Left ventricle myocardium inferior (tissue), 1 donor: ENCODE data around the gene CYP17A1. TPM values are rescaled to one million over a fixed set of nuclear protein-coding genes. Genes with fewer than 3 reads are reported as not detected.

Experiments used
- DNase-seq: peaks from one replicate; pipeline ENCODE4 v3.0.0-alpha.2; 2020
- H3K27ac ChIP-seq: fragments of 200-600 bp; replicated peaks from 2 replicates; pipeline ENCODE4 v1.8.0; 2021
- H3K27me3 ChIP-seq: fragments of 200-600 bp; 2 replicates; pipeline ENCODE4 v1.8.0; 2021; ENCODE audit warnings: low read depth
- H3K36me3 ChIP-seq: fragments of 200-600 bp; 2 replicates; pipeline ENCODE4 v1.8.0; 2021
- H3K4me1 ChIP-seq: fragments of 200-600 bp; 2 replicates; pipeline ENCODE4 v1.8.0; 2021
- H3K4me3 ChIP-seq: fragments of 200-600 bp; 2 replicates; pipeline ENCODE4 v1.8.0; 2021; ENCODE audit warnings: mild to moderate bottlenecking, moderate library complexity
- H3K9me3 ChIP-seq: fragments of 200-600 bp; replicated peaks from 2 replicates; pipeline ENCODE4 v1.8.0; 2021
- intact Hi-C: fragments of 100-400 bp; cut with micrococcal nuclease; formaldehyde crosslinking; loops from one replicate; pipeline ENCODE4 v1.11.0; 2022
- total RNA-seq: library from RNA; stranded (reverse); fragmentation: NEBNext Ultra II Directional; extraction: Animal tissue kit (Norgen Biotek cat#: 25700); gene quantifications from one replicate; pipeline ENCODE4 v1.2.1, GENCODE V29; 2021
- TF ChIP-seq, protein P1 (sequence below): fragments of 200-600 bp; IDR thresholded peaks from 2 replicates; pipeline ENCODE4 v1.8.0; 2021; ENCODE audit warnings: antibody characterized with exemption, mild to moderate bottlenecking, borderline replicate concordance
- donor health status: DM: no; HTN: yes; CAD: no; lungs with severe emphysema.

The CYP17A1 gene
- total RNA-seq, 1 donor from 2014 or later, result not detected

DNA sequence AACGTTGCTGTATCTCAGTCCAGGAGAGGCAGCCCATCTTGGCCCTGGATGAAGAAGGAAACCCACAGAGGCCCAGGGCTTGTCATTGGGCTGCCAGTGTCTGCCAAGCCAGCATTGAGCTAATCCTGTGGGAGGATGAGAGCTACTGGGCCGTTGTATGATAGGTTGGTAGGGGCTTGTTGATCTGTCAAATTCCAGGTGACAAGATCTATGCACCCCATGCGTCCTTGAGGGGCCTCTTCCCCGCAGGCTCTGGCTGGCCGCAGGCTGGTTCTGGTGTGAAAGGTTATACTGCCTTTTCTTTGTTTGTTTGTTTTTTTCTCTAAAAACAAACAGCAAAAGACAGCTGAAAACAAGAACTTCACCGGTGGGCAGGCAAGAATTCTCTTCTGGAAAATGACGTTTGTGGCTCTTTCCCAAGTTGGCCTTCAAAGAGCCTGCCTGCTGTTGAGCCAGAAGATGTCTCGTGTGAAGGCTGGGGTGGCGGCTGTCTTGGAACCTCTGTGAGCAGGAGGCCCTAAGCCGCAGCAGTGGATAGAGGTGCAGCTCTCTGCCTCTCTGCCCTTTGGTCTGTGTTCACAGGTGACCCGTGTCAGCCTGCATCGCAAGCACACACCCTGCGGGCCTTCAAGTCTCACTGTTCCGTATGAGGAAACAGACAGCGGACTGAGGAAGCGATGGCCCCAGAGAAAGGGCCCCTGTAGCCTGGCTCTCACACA is 23.3 kb downstream of the CYP17A1 start:
- Histone ChIP-seq H3K27me3 (no peaks in the 10 kb centered on the region), H3K36me3 (peaks cover 45% of the 10 kb centered on the region), H3K9me3 (no peaks in the 10 kb centered on the region), H3K4me3 (no peak overlapping the region), H3K4me1 (peaks cover 69% of the 10 kb centered on the region), H3K27ac (peak overlapping the region; percentile 92)
- intact Hi-C loops, result no loop called here
- TF ChIP-seq, protein P1, sequence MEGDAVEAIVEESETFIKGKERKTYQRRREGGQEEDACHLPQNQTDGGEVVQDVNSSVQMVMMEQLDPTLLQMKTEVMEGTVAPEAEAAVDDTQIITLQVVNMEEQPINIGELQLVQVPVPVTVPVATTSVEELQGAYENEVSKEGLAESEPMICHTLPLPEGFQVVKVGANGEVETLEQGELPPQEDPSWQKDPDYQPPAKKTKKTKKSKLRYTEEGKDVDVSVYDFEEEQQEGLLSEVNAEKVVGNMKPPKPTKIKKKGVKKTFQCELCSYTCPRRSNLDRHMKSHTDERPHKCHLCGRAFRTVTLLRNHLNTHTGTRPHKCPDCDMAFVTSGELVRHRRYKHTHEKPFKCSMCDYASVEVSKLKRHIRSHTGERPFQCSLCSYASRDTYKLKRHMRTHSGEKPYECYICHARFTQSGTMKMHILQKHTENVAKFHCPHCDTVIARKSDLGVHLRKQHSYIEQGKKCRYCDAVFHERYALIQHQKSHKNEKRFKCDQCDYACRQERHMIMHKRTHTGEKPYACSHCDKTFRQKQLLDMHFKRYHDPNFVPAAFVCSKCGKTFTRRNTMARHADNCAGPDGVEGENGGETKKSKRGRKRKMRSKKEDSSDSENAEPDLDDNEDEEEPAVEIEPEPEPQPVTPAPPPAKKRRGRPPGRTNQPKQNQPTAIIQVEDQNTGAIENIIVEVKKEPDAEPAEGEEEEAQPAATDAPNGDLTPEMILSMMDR, result no peak
- peak; percentile 29 for DNase-seq

DNA sequence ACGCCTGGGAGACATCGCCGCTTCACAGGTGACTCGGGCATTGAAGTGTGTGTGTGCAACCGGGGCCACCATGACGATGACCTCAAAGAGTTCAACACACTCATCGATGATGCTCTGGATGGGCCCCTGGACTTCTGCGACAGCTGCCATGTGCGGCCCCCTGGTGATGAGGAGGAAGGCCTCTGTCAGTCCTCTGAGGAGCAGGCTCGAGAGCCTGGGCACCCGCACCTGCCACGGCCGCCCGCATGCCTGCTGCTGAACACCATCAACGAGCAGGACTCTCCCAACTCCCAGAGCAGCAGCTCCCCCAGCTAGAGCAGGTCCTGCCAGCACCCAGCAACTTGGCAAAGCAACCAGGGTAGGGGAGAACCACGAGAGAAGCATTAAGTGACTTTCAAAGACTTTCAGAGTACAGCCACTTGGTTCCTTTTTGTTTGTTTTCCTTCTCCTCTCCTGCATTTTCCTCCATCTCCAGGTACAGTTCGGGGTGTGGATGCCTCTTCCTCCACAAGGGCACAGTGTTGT is 24.1 kb downstream of the CYP17A1 start:
- H3K27me3 ChIP-seq, result no peaks in the 10 kb centered on the region
- no peak for DNase-seq
- H3K9me3 ChIP-seq, result no peaks in the 10 kb centered on the region
- TF ChIP-seq, protein P1, result no peak
- H3K36me3 ChIP-seq, result peaks cover 45% of the 10 kb centered on the region
- intact Hi-C loops, result no loop called here
- peak overlapping the region; percentile 92 for H3K27ac ChIP-seq
- H3K4me3 ChIP-seq, result no peak overlapping the region
- H3K4me1 ChIP-seq, result peaks cover 69% of the 10 kb centered on the region

DNA sequence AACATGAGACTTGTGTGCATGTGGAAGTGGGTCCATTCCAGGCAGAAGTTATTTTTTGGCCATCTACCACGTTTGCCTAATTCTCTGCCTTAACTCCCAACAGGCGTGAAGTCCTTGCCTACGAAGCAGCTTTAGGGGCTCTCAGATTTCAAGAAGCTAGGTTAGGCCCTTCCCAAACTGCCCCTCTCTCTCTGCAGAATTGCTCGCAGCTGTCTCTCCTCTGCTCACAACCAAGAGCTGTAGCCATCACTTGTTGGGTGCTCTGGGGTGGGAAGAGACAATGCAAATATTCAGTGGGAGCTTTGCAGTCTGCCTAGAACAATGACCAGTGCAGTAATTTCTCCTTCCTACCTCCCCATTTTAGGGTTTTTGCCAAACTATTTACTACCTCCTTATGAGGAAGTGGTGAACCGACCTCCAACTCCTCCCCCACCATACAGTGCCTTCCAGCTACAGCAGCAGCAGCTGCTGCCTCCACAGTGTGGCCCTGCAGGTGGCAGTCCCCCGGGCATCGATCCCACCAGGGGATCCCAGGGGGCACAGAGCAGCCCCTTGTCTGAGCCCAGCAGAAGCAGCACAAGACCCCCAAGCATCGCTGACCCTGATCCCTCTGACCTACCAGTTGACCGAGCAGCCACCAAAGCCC is 24.9 kb downstream of the CYP17A1 start:
- H3K27me3 ChIP-seq, result no peaks in the 10 kb centered on the region
- TF ChIP-seq, protein P1, result no peak
- peak; percentile 29 for DNase-seq
- no peak overlapping the region for H3K4me3 ChIP-seq
- intact Hi-C loops, result no loop called here
- peaks cover 67% of the 10 kb centered on the region for H3K4me1 ChIP-seq
- no peaks in the 10 kb centered on the region for H3K9me3 ChIP-seq
- H3K27ac ChIP-seq, result peak overlapping the region; percentile 92
- H3K36me3 ChIP-seq, result peaks cover 47% of the 10 kb centered on the region

DNA sequence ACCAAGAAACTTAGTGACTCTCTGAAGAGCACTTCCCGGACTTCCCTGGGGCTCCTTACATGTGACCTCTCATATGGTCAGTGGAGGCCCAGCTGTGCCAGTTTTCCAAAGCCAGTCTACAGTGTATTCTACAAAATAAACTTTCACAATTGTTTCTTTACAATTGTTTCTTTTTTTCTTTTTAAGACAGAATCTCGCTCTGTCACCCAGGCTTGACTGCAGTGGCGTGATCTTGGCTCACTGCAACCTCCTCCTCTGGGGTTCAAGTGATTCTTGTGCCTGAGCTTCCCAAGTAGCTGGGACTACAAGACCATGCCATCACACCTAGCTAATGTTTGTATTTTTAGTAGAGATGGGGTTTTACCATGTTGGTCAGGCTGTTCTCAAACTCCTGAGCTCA is 25.9 kb downstream of the CYP17A1 start:
- Histone ChIP-seq H3K27ac (no peak overlapping the region), H3K4me1 (peaks cover 63% of the 10 kb centered on the region), H3K36me3 (peaks cover 52% of the 10 kb centered on the region), H3K4me3 (no peak overlapping the region), H3K9me3 (no peaks in the 10 kb centered on the region), H3K27me3 (no peaks in the 10 kb centered on the region)
- intact Hi-C loops, result no loop called here
- TF ChIP-seq, protein P1, result no peak
- DNase-seq, result no peak

DNA sequence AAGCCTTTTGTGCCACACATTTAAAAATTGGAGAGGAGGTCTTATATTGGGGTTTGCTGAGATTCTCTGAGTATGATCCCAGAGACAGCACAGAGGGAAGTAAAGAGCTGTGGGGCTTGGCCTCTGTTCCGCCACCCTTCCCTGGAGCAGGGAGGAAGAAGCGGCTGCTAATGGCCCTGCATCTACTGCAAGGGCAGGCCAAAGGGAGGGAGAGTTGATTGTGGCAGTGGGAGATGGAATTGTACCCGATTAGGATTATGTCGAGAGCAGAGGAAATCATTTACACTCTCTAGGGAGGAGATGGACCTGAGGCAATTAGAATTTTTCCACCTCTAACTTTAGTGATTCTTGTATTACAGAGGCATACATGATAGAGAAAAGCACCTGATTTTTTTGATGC is 28.8 kb downstream of the CYP17A1 start:
- Histone ChIP-seq H3K4me1 (peaks cover 50% of the 10 kb centered on the region), H3K27me3 (no peaks in the 10 kb centered on the region), H3K4me3 (no peak overlapping the region), H3K9me3 (no peaks in the 10 kb centered on the region), H3K27ac (no peak overlapping the region), H3K36me3 (peaks cover 61% of the 10 kb centered on the region)
- intact Hi-C loops, result loop anchor here (10.0 kb wide), 1 partner anchor 54 kb away; no protein-coding TSS in a partner anchor
- TF ChIP-seq, protein P1, result no peak
- DNase-seq, result no peak
